ENCODE data around the gene GIGYF2.
"Not testable (repeated sequence)": the region's sequence is repeated elsewhere in the genome, so short reads cannot be mapped to it uniquely, and the experiment has no call there.

DNA sequence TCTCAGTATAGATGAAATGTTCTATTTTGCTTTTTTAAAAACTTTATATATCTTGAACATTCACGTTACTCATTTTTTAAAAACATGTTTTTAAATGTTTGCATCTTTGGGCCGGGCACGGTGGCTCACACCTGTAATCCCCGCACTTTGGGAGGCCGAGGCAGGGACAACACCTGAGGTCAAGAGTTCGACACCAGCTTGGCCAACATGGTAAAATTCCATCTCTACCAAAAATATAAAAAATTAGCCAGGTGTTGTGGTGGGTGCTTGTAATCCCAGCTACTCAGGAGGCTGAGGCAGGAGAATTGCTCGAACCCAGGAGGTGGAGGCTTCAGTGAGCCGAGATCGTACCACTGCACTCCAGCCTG is 210.6 kb downstream of the GIGYF2 start:
- TF ChIP-seq, protein P1, sequence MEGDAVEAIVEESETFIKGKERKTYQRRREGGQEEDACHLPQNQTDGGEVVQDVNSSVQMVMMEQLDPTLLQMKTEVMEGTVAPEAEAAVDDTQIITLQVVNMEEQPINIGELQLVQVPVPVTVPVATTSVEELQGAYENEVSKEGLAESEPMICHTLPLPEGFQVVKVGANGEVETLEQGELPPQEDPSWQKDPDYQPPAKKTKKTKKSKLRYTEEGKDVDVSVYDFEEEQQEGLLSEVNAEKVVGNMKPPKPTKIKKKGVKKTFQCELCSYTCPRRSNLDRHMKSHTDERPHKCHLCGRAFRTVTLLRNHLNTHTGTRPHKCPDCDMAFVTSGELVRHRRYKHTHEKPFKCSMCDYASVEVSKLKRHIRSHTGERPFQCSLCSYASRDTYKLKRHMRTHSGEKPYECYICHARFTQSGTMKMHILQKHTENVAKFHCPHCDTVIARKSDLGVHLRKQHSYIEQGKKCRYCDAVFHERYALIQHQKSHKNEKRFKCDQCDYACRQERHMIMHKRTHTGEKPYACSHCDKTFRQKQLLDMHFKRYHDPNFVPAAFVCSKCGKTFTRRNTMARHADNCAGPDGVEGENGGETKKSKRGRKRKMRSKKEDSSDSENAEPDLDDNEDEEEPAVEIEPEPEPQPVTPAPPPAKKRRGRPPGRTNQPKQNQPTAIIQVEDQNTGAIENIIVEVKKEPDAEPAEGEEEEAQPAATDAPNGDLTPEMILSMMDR (IDR thresholded peaks at IDR 0.05; ENCODE audit: low read depth, low read length) = not testable (repeated sequence)
- TF ChIP-seq EZH2phosphoT487 (IDR thresholded peaks at IDR 0.05; ENCODE audit: low read depth) = not testable (repeated sequence)

All from OCI-LY3 (cell line).